ENCODE measurements around the gene OXSR1. TPM values are rescaled to one million over a fixed set of nuclear protein-coding genes. Genes with fewer than 3 reads are reported as not detected.

Gene OXSR1
- total RNA-seq, 4 donors from 2014 or later, result 12.9 to 45.6 (median 39.5) TPM

- intact Hi-C loops (cut with DNase I; ENCODE audit: low total_unique reads), result no loop called here
- TF ChIP-seq CTCF (IDR thresholded peaks at IDR 0.05), result no peak
- TF ChIP-seq POLR2A (IDR thresholded peaks at IDR 0.05), result no peak
- H3K4me1 ChIP-seq, result no peaks in the 10 kb centered on the region
- H3K27me3 ChIP-seq, result no peaks in the 10 kb centered on the region
- H3K4me3 ChIP-seq, result no peak overlapping the region
- H3K27ac ChIP-seq, result no peak overlapping the region
- H3K36me3 ChIP-seq, result no peaks in the 10 kb centered on the region
- DNase-seq, result no peak
- no peaks in the 10 kb centered on the region for H3K9me3 ChIP-seq
Measured at GRCh38 chr3:38124324-38125122, 40.8 kb upstream of the OXSR1 start.

GRCh38 chr3:38125305-38126120 is 39.8 kb upstream of the OXSR1 start:
- no peaks in the 10 kb centered on the region for H3K9me3 ChIP-seq
- H3K36me3 ChIP-seq, result no peaks in the 10 kb centered on the region
- no peaks in the 10 kb centered on the region for H3K4me1 ChIP-seq
- intact Hi-C loops (cut with DNase I; ENCODE audit: low total_unique reads), result no loop called here
- no peak for DNase-seq
- no peaks in the 10 kb centered on the region for H3K27me3 ChIP-seq
- TF ChIP-seq CTCF (IDR thresholded peaks at IDR 0.05) (no peak), POLR2A (IDR thresholded peaks at IDR 0.05) (no peak)
- H3K27ac ChIP-seq, result no peak overlapping the region
- no peak overlapping the region for H3K4me3 ChIP-seq

- no peak for TF ChIP-seq CTCF (IDR thresholded peaks at IDR 0.05)
- TF ChIP-seq POLR2A (IDR thresholded peaks at IDR 0.05), result no peak
- H3K27ac ChIP-seq, result no peak overlapping the region
- H3K27me3 ChIP-seq, result no peaks in the 10 kb centered on the region
- H3K9me3 ChIP-seq, result no peaks in the 10 kb centered on the region
- no peaks in the 10 kb centered on the region for H3K36me3 ChIP-seq
- no peak for DNase-seq
- H3K4me3 ChIP-seq, result no peak overlapping the region
- no peaks in the 10 kb centered on the region for H3K4me1 ChIP-seq
- intact Hi-C loops (cut with DNase I; ENCODE audit: low total_unique reads), result no loop called here
Measured at GRCh38 chr3:38126121-38126892, 39.0 kb upstream of the OXSR1 start.

GRCh38 chr3:38127611-38128302 is 37.6 kb upstream of the OXSR1 start:
- no peaks in the 10 kb centered on the region for H3K36me3 ChIP-seq
- H3K4me3 ChIP-seq, result no peak overlapping the region
- peak in 1 of 2 donors; percentile 6 for DNase-seq
- H3K27ac ChIP-seq, result no peak overlapping the region
- H3K9me3 ChIP-seq, result no peaks in the 10 kb centered on the region
- no peaks in the 10 kb centered on the region for H3K4me1 ChIP-seq
- TF ChIP-seq CTCF (IDR thresholded peaks at IDR 0.05), result no peak
- no peak for TF ChIP-seq POLR2A (IDR thresholded peaks at IDR 0.05)
- intact Hi-C loops (cut with DNase I; ENCODE audit: low total_unique reads), result no loop called here
- H3K27me3 ChIP-seq, result no peaks in the 10 kb centered on the region

All from uterus (tissue), 4 donors.